GM19397 (cell line): ENCODE measurements around the gene GRID1.

Experiments used
- ATAC-seq: cut with Tn5 transposase; IDR thresholded peaks from one replicate; pipeline ENCODE4 v1.9.1; 2021; ENCODE audit warnings: mild to moderate bottlenecking, moderate library complexity; ENCODE audit not compliant: unreplicated experiment

Gene GRID1

GRCh38 chr10:85920311-85920710 lies 446.3 kb downstream of the GRID1 start:
- ATAC-seq: no peak

- ATAC-seq: no peak
These were observed 447.0 kb downstream of the GRID1 start for GRCh38 chr10:85919491-85920021.

GRCh38 chr10:85918371-85918770 lies 448.2 kb downstream of the GRID1 start:
- ATAC-seq: no peak

- no peak for ATAC-seq
These were observed 449.0 kb downstream of the GRID1 start for GRCh38 chr10:85917601-85918000.

GRCh38 chr10:85916994-85917573 lies 449.5 kb downstream of the GRID1 start:
- ATAC-seq: no peak

- ATAC-seq: no peak
These were observed 450.3 kb downstream of the GRID1 start for GRCh38 chr10:85916286-85916685.

- no peak for ATAC-seq
These were observed 451.2 kb downstream of the GRID1 start for GRCh38 chr10:85915245-85915846.

GRCh38 chr10:85914720-85915119 lies 451.9 kb downstream of the GRID1 start:
- ATAC-seq: no peak

- ATAC-seq: no peak
These were observed 458.1 kb downstream of the GRID1 start for GRCh38 chr10:85908462-85908861.

GRCh38 chr10:85902051-85902450 lies 464.5 kb downstream of the GRID1 start:
- ATAC-seq: no peak

- ATAC-seq: no peak
These were observed 465.0 kb downstream of the GRID1 start for GRCh38 chr10:85901599-85901998.

- ATAC-seq: no peak
These were observed 466.1 kb downstream of the GRID1 start for GRCh38 chr10:85900487-85900886.

GRCh38 chr10:85900061-85900460 lies 466.5 kb downstream of the GRID1 start:
- no peak for ATAC-seq

GRCh38 chr10:85891472-85891871 lies 475.1 kb downstream of the GRID1 start:
- no peak for ATAC-seq

- no peak for ATAC-seq
These were observed 478.0 kb downstream of the GRID1 start for GRCh38 chr10:85888559-85888958.

- ATAC-seq: no peak
These were observed 478.6 kb downstream of the GRID1 start for GRCh38 chr10:85888004-85888403.

- ATAC-seq: no peak
These were observed 492.4 kb downstream of the GRID1 start for GRCh38 chr10:85874208-85874607.

GRCh38 chr10:85873063-85873462 lies 493.5 kb downstream of the GRID1 start:
- ATAC-seq: no peak

- no peak for ATAC-seq
These were observed 497.7 kb downstream of the GRID1 start for GRCh38 chr10:85868627-85869499.

GRCh38 chr10:85864868-85865526 lies 501.6 kb downstream of the GRID1 start:
- no peak for ATAC-seq

- no peak for ATAC-seq
These were observed 502.4 kb downstream of the GRID1 start for GRCh38 chr10:85864173-85864549.
